Measurements from ENCODE around the gene ARVCF.

DNA sequence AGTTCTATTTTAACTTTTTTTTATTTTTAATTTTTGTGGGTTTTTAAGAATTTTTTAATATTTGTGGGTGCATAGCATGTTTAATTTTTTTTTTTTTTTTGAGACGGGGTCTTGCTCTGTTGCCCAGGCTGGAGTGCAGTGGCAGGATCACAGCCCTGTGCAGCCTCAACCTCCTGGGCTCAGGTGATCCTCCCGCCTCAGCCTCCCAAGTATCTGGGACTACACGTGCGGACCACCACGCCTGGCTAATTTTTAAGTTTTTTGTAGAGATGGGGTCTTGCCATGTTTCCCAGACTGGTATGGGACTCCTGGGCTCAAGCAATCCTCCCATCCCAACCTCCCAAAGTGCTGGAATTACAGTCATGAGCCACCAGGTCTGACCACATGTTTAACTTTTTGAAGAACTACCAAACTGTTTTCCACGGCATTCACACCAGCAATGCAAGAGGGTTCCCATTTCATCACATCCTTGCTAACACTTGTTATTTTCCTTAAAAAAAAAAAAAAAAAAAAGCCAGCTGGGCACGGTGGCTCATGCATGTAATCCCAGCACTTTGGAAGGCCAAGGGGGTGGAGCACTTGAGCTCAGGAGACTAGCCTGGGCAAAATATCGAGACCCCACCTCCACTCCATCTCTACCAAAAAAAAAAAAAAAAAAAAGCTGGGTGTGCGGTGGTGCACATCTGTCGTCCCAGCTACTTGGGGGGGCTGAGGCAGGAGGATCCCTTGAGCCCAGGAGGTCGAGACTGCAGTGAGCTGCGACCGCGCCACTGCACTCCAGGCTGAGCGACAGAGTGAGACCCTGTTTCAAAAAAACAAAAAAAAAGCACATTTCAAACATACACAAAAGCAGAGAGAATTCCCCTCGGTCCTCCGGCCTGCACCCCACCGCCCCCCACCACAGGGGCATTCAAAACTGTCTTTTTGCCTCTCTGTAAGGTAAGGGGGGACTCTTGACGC lies 58.3 kb downstream of the ARVCF start:
- TF ChIP-seq POLR2A (IDR thresholded peaks at IDR 0.05; ENCODE audit: low read depth) (no peak), EP300 (IDR thresholded peaks at IDR 0.05) (no peak)

All from esophagus muscularis mucosa (tissue), 2 donors.